Duodenal mucosa (tissue), 2 donors: ENCODE measurements around the gene CFAP46.

Experiments used
- H3K27ac ChIP-seq: one replicate; pipeline ENCODE4 v1.7.0; 2013; ENCODE audit warnings: low read depth, low read length
- H3K27me3 ChIP-seq, 2 donors: one replicate each; pipeline ENCODE4 v1.7.0; 2013; ENCODE audit warnings: low read length in 2 of 2, control low read depth in 1 of 2; ENCODE audit not compliant: insufficient read depth in 2 of 2, control insufficient read depth in 1 of 2
- H3K36me3 ChIP-seq, 2 donors: one replicate each; pipeline ENCODE4 v1.7.0; 2013; ENCODE audit warnings: low read length in 2 of 2, control low read depth in 1 of 2; ENCODE audit not compliant: insufficient read depth in 2 of 2, control insufficient read depth in 1 of 2
- H3K4me1 ChIP-seq, 2 donors: one replicate each; pipeline ENCODE4 v1.7.0; 2013; ENCODE audit warnings: low read length in 2 of 2, control low read depth in 1 of 2; ENCODE audit not compliant: insufficient read depth in 2 of 2, control insufficient read depth in 1 of 2
- H3K4me3 ChIP-seq, 2 donors: one replicate each; pipeline ENCODE4 v1.7.0; 2013; ENCODE audit warnings: low read length in 2 of 2, low read depth in 1 of 2
- H3K9ac ChIP-seq, 2 donors: one replicate each; pipeline ENCODE4 v1.7.0; 2013; ENCODE audit warnings: low read length in 2 of 2, low read depth in 1 of 2
- H3K9me3 ChIP-seq, 2 donors: one replicate each; pipeline ENCODE4 v1.7.0; 2013; ENCODE audit warnings: low read length in 2 of 2, control low read depth in 1 of 2; ENCODE audit not compliant: control insufficient read depth in 1 of 2

Gene CFAP46

DNA sequence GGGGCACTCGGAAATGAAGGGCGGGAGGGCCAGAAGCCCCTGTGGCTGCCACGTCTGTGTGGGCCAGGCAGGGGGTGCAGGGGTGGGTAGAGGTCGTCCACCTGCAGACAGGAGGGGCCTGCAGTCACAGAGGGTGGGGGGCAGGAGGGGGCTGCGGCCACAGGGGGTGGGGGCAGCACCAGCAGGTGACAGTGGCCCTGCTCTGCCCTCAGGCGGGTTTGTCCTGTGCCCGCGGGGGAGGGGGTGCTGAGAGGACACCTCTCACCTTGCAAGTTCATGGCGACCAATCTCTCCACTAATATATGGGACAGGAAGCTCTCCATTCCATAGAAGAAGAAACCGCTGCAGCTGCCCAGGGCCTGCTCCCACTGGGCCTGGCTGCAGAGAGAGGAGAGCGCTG, 129.8 kb downstream of the CFAP46 start:
- H3K4me1 ChIP-seq: no peaks in the 10 kb centered on the region
- H3K27me3 ChIP-seq: peaks cover 0 to 1% of the 10 kb centered on the region in 2 donors
- H3K36me3 ChIP-seq: no peaks in the 10 kb centered on the region
- no peak overlapping the region for H3K4me3 ChIP-seq
- no peak overlapping the region for H3K9ac ChIP-seq
- H3K27ac ChIP-seq: no peak overlapping the region
- H3K9me3 ChIP-seq: no peaks in the 10 kb centered on the region

DNA sequence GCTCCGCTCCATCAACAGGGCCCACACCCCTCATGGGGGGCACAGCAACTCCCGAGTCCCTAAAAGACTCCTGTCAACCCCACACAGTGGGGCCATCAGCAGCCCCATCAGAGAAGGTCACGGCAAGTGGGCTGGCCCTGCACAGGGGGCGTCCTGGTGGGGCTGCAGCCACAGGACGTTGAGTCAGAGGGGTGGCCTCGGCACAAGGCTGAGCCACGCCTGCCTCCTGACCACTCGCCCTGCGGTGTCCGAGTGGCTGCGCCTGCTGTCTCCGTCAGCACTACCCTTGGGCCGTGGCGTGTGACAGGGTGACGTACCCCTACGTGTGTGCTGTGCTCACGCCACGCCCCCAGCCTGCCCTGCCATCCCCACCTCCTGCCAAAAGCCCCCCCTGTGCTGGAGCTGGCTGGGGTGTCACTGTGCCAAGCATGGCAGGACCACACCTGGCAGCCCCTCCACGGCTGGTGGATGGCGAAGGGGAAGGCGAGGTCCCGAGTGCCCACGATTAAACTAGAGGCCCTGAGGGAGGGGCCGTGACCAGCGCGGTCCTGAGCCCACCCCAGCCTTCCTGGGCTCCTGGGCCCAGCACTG, 130.4 kb downstream of the CFAP46 start:
- Histone ChIP-seq H3K27me3 (no peaks in the 10 kb centered on the region), H3K9ac (no peak overlapping the region), H3K4me1 (no peaks in the 10 kb centered on the region), H3K9me3 (no peaks in the 10 kb centered on the region), H3K36me3 (no peaks in the 10 kb centered on the region), H3K4me3 (no peak overlapping the region), H3K27ac (no peak overlapping the region)

DNA sequence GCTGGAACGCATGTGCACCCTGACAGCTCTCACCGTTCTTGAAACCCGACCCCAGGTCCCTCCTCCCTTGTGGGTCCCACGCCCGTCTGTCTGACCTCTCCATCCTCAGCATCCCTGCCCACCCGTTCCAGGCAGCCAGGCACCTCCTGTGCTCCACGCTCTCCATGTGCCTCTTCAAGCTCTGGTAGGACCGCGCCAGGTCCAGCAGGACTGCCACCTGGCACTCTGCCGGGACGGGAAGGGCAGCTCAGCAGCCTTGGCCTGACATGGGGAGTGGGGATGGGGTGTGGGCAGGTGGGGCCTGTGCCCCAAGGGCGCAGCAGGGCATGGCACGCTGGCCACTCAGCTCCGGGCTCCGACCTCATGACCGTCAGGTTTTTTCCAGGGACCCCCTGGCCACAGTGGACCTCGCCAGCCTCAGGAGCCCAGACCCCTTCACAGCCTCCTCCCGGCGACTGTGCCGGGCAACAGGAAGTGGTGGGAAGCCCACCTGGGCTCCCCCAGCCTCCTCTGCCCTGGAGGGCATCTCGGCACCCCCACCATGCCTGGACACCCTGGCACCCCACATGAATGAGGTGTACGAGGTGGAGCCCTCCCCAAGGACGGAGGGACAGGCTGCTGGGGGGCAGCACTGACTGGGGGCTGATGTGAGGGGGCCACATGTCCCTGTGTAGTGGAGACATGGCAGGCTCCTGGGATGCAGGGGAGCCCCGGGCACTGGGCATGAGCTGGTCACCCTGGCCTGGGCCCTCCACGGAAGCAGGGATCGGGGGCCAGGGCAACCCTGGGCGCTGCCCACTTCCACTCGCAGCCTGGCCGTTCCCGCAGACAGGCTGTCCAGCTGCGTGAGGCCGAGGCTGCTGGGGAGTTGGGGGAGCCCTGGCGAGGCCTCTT, 131.3 kb downstream of the CFAP46 start:
- Histone ChIP-seq H3K27ac (no peak overlapping the region), H3K4me3 (no peak overlapping the region), H3K27me3 (no peaks in the 10 kb centered on the region), H3K36me3 (no peaks in the 10 kb centered on the region), H3K9me3 (no peaks in the 10 kb centered on the region), H3K4me1 (no peaks in the 10 kb centered on the region), H3K9ac (no peak overlapping the region)

DNA sequence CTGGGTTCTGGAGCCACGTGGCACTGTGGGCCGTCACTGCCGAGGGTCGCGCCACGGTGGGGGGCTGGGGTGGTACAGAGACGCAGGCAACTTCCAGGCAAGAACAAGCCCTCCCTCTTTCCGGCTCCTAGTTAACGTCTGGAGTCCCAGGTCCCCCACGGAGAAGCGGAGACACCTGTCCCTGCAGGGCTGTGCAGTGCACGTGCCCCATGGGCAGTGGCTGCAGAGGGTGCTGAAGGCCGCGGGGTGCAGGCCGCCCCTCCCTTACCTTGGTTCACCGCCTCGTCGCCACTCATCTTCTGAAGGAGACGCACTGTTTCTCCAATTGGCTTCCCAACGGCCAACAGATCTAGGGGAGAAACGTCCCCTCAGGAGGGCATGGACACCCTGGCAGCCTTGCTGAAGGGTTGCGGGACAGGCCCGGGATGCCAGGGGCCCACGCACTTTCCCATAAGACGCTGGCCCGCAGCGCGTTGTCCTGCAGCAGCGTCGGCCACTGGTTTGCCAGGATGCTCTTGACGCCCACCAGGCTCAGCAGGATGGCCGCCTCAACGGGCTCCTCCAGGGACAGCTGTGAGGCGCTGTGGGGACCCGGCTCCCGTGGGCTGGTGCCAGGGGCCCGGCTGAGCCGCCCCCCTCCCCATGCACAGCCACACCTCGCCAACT, 132.1 kb downstream of the CFAP46 start:
- Histone ChIP-seq H3K4me3 (no peak overlapping the region), H3K27me3 (no peaks in the 10 kb centered on the region), H3K27ac (no peak overlapping the region), H3K9me3 (no peaks in the 10 kb centered on the region), H3K9ac (no peak overlapping the region), H3K4me1 (no peaks in the 10 kb centered on the region), H3K36me3 (no peaks in the 10 kb centered on the region)

DNA sequence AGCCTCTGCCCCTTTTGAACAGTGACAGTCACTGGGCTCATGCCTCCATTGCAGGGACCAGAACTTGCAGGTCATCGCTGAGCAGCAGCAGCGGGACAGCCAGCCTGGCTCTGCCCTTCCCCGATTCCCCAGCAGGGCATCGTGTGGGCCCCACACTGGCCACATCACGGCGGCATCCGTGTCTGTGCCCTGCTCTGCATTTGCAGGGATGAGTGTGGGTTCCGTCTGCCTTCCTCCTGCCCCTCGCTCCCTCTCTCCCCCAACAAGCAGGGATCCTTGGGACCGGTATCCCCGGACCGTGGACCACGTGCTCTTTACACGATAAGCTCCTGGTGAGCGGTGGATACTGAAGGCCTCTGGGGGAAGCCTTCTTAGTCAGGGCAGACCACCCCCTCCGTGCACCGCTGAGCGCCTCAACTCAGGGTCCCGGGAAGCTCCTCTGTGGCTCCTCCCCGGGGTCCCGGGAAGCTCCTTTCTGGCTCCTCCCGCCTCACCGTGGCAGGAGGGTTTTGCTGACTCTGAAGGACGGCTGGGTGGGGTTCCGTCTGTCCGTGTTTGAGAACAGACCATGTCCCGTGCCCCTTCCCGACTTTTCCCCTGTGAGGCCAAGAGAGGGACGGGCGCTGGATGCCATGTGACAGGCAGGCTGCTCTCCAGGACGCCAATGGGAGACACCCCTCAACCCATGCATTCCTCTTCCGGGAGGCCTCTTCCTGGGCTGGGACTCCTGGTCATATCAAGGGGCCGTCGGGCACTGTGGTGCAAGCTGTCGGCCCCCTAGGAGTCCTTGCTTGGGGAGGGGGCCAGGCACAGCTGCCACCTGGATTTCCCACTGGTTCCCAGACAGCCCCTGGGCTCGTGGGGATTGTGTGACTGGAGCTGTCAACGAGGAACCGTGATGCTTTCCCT, 132.9 kb downstream of the CFAP46 start:
- Histone ChIP-seq H3K4me3 (no peak overlapping the region), H3K36me3 (no peaks in the 10 kb centered on the region), H3K27me3 (no peaks in the 10 kb centered on the region), H3K9me3 (no peaks in the 10 kb centered on the region), H3K27ac (no peak overlapping the region), H3K9ac (no peak overlapping the region), H3K4me1 (no peaks in the 10 kb centered on the region)

DNA sequence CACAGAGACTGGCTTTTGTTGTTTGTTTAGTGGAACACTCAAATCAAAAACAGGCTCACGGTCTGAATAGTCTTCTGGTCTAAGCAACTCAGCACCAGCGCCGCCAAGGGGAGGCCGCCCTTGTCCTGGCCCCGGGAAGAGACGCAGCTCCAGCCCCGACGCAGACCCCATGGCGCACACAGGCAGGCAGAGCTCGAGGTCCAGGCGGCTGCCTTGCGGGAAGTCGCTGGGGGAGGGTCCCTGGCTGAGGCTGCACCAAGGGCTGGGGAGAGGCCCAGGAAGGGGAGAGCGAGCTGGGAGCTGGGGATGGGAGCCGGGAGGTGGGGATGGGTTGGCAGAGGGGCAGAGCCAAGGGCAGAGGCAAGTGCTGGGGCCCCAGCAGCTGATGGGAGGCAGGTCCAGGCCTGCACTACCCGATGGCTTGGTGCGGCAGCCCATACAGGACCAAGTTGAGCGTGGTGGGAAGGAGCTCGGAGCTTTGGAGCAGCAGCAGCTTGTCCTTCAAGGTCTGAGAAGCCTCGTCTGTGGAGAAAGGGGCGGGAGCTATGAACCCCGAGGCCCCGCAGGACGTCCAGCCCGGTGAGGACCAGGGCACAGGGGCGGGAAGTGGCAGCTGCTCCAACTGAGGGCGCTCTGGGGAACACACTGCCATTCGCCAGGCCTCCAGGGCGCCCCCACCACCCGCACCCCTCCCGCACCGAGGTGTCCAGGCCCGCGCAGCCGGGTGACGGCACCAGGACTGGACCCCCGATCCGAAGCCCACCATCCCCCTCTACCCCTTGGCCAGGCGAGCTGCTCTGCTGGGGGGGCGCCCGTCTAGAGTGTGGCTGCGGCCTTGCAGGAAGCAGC, 133.8 kb downstream of the CFAP46 start:
- no peak overlapping the region for H3K9ac ChIP-seq
- H3K36me3 ChIP-seq: no peaks in the 10 kb centered on the region
- H3K27ac ChIP-seq: no peak overlapping the region
- no peaks in the 10 kb centered on the region for H3K9me3 ChIP-seq
- no peaks in the 10 kb centered on the region for H3K4me1 ChIP-seq
- no peaks in the 10 kb centered on the region for H3K27me3 ChIP-seq
- no peak overlapping the region for H3K4me3 ChIP-seq

DNA sequence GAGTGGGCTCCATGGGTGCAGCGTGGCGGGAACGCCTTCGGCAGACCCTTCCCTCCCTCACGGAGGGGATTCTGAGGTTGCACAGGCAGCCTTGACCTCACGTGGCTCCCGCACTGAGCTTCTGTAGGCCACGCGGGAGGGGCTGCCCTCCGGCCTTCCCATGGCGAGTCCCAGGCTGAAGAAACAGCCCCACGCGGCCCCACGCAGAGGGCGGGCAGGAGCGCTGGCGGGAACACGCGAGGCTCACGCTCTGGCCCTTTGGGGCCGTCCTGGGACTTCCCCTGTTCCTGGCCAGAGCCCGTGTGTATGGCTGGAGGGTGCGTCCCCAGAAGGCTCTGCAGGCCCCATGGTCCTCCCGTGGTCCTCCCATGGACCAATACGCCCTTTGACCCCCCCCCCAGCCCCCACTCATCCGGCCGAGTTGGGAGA, 134.7 kb downstream of the CFAP46 start:
- Histone ChIP-seq H3K27me3 (no peaks in the 10 kb centered on the region), H3K36me3 (no peaks in the 10 kb centered on the region), H3K4me1 (no peaks in the 10 kb centered on the region), H3K9me3 (no peaks in the 10 kb centered on the region), H3K4me3 (no peak overlapping the region), H3K27ac (no peak overlapping the region), H3K9ac (no peak overlapping the region)

DNA sequence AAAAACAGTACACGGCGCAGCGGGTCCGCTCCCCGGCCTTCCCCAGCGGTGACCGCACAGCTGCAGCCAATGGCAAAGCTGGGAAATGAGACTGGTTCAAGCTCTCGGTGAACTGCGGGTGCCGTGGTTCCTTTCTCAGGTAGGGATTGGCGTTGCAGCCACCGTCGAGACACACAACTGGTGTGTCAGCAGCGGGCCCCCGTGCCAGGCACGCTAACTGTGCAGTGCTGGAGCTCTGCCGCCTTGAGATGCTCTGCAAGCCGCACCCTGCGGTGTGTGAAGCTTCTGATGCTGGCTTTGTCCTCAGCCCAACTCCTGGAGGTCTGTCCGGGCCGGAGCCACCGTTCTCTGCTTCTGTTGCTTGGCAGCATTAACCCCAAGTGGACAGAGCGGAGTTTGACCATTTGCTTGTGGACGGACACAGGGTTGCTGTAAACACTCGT, 135.8 kb downstream of the CFAP46 start:
- Histone ChIP-seq H3K9me3 (peaks cover 3% of the 10 kb centered on the region in 2 donors), H3K4me3 (no peak overlapping the region), H3K4me1 (no peaks in the 10 kb centered on the region), H3K9ac (no peak overlapping the region), H3K27ac (no peak overlapping the region), H3K36me3 (no peaks in the 10 kb centered on the region), H3K27me3 (no peaks in the 10 kb centered on the region)

DNA sequence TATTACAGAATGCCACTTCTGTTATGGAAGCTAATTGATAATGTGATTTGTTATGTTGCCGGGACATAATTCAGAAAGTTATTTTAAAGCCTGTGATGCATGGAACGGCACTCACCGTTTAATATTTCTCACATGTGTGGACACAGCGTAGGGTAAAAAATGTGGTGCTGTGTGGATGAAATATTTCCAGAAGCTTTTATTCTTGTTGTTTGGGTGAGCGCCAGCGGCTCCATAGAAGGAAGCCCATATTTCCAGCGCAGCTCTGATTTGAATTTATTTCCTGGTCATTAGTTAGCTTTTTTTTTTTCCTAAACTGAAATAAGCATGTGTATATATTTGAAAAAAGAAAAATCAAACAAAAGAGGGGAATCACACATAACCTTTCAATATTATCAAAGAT, 136.3 kb downstream of the CFAP46 start:
- Histone ChIP-seq H3K9ac (no peak overlapping the region), H3K36me3 (no peaks in the 10 kb centered on the region)

More for the DNA sequence above, 136.3 kb downstream of the CFAP46 start:
- H3K27me3 ChIP-seq: no peaks in the 10 kb centered on the region
- no peak overlapping the region for H3K4me3 ChIP-seq
- H3K9me3 ChIP-seq: peaks cover 3% of the 10 kb centered on the region in 2 donors
- no peak overlapping the region for H3K27ac ChIP-seq
- H3K4me1 ChIP-seq: no peaks in the 10 kb centered on the region
